ENCODE results near the gene NRP2. TPM values are rescaled to one million over a fixed set of nuclear protein-coding genes. Genes with fewer than 3 reads are reported as not detected.

Gene NRP2
- polyA plus RNA-seq, 4 donors: 69.2 to 78.3 (median 73.7) TPM

DNA sequence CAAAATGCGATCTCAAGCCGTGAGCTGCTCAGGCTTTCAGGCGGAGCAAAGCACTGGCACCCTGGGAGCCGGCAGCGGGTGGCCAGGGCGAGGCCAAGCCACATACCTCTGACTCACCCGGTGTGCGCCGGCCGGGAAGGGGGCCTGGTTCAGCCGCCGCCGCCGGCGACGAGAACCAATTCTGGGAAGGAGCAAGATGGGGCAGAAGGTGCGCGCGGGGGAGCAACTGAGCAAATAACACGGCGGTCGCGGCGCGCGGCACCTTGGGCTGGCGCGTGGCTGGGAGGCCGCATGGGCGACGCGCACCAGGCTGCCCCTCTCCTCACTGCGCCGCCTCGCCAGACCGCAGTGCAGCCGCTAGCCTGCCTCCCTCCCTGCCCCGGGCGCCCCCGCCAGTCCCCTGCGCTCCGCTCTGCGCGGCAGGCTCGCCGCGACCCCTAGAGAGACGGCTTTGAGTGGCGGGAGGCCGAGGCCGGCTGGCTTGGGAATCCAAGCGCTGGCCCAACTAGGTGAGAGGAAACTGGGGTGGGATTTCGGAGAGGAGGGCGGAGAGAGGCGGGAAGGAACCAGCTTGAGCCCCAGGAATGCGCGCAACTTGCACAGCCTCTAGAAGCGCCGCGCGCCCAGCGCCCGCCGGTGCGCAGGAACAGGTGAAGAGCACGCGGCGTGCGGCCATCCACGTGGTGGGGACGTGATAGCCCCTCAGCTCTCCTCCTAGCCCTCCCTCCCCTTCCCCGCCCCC is 3.2 kb downstream of the NRP2 start:
- DNase-seq (ENCODE audit: low read depth in 4 of 4, low spot score in 3 of 4): no peak

DNA sequence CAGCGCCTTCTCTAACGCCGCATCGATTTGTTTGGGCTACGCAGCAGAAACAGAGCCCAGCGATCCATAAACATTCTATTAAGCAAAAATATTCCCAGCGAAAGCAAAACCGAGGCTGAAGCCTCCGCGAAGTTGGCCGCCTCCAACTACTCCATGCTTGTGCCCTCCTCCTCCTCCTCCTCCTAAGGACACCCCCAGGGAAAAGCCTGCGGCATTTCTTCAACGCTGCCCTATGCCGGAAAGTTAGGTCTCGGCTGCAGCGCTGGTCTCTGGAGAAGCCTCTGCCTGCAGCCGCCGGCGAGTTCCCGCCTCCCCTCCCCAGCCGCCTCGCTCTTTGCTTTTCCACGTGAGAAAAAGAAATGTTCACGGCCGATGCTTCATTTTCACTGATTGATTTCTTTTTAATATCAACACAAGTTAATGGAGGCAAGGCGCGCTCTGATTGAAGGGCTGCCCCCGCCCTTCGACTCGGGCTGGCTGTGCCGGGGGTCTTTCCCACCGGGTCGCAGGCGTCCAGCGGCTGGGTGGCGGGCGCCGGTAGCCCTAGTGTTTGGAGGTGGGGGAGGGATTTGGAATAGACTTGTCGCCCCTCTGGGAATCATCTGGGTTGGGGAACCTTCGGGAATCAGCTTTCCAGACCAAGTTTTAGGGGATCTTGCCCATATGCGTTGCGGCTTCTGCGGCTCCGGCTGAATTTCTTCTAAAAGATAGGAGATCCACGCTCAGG is 3.9 kb downstream of the NRP2 start:
- DNase-seq (ENCODE audit: low read depth in 4 of 4, low spot score in 3 of 4): no peak

DNA sequence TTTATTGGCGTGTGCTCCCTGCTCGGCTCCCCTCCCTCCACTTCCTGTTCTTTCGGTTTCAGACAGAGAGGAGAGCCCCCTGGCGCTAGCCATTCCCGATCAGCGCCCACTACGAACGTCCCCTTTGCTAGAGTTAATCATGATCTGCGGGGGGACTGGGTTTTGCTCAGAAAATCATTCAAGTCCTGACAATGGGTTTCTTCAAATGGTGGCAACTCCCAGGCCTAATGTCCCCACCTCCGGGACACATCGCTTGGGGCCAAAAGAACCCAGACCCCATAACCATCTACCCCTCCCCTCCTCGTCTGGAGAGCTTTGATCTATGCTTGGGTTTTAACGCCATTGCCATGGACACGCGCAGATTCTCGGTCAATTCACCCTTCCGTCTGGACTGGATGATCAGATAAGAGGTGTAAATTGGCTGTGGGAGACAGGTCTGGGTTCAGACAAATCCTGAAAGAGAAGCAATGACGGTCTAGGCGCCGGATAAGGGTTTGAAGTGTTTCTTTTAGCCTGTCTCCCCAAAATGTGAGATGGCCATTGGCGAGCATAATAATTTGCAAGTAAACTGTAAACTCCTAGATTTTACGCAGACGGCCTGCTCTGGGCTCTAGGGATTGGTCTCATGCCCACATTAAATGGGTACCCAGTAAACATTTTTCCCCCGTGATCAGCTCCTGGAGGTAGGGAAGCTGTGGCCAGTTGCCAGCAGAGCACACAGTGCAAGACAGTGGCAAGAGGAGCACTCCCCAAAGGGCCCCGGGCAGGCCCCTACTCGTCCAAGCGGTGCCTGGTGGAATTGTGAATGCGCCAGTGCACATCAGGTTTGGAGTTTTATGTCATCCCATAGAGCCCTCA is 4.7 kb downstream of the NRP2 start:
- no peak for DNase-seq (ENCODE audit: low read depth in 4 of 4, low spot score in 3 of 4)

DNA sequence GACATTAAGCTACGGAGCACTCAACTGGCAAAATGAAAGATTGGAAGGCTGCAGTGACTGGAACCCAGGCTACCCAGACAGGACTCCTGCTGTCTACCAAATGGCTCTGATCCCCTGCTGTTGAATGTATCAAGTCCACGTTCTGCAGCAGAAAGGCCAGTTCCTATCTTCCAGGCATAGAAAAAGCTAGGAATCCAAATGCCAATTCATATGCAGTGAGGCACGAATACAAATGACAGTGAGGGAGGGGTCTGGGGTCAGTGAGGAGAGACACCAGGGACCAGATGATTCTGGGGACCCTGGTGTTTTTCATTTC is 5.3 kb downstream of the NRP2 start:
- DNase-seq (ENCODE audit: low read depth in 4 of 4, low spot score in 3 of 4): no peak

DNA sequence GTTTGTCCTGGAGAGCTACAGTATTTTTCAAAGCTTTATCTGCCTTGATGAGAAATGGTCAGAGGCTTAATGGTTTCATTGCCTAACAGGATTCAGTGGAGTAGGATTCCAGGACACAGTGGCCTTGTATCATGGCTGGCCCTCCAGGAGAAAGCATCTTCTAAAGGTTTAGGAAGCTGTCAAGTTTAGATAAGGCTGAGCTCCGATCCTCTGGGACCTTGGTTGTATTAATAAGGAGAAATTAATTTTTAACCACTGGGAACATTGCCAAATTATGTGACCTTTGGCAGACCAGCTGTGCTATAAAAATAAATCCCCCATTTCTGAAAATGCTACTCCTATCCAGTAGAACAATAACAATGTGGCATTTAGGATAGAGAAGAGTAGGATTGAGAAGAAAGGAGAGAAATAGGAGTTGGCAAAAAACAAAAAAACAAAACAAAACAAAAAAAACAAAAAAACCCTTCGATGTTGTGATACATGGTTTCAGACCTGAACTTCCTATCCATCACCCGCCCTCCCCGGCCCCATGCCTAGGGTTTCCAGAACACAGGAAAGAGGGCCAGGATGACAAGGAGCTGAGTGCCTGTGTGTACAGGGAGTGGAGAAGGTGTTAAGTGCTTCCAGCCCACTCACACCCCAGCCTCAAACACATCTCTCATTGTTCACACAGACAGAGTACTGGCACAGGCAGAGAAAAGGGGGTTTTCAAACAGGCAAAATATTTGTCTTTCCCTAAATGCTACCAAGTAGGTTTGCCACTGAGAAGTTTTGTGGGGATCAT is 6.3 kb downstream of the NRP2 start:
- DNase-seq (ENCODE audit: low read depth in 4 of 4, low spot score in 3 of 4): no peak

DNA sequence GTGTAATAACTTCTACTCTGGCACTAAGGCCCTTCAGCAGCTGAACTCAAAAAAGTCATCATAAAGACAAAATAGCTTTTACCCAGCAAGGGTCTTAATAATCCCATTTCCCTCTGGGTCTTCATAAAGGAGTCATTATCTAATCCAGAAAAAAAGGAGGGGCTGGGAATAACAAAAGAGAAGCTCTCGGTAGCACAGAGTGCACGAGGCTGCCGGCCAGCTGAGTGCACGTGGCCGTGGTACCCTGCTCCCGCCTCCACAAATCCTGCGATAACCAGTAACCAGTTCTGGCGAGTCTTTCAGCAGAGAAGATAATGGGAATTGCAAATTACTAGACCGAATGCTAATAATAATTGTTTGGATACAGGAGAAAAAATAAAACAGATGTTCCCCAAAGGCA is 7.5 kb downstream of the NRP2 start:
- no peak for DNase-seq (ENCODE audit: low read depth in 4 of 4, low spot score in 3 of 4)

DNA sequence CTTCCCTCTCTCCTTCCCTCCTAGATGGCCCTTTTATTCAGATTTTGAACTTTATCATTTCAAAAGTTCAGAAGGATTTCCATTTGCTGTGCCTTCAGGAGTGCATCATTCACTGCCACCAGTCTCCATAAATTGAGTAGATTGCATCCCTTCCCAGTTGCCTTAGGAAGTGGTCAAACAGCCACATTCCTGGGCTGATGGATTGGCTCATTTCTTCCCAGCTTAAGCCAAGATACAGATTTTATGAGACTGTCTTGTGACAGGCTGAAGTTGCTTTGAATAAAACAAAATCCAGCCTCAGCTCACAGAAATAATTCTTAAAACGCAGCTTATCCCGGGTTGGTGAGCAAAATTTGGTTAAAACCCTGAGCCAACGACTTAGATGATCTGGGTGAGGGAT is 9.8 kb downstream of the NRP2 start:
- DNase-seq (ENCODE audit: low read depth in 4 of 4, low spot score in 3 of 4): no peak

DNA sequence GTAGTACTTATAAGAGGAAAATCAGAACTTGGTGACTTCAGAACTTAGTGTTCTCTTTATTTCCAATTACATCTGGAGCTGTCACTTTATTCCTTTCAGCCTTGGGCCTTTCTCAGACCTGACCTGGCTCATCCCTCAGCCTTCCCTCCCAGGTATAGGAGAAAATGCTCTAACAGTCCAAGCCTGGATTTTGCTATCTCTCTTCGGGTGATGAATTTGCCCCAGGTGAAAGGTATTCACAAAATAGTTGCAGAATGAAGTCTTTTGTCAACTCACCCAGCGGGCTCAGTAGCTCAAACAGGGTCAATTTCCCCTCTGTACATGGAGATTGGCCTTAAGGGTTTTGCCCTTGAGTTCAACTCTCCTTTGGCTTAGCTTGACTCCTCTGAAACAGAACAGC is 12.0 kb downstream of the NRP2 start:
- DNase-seq (ENCODE audit: low read depth in 4 of 4, low spot score in 3 of 4): no peak

DNA sequence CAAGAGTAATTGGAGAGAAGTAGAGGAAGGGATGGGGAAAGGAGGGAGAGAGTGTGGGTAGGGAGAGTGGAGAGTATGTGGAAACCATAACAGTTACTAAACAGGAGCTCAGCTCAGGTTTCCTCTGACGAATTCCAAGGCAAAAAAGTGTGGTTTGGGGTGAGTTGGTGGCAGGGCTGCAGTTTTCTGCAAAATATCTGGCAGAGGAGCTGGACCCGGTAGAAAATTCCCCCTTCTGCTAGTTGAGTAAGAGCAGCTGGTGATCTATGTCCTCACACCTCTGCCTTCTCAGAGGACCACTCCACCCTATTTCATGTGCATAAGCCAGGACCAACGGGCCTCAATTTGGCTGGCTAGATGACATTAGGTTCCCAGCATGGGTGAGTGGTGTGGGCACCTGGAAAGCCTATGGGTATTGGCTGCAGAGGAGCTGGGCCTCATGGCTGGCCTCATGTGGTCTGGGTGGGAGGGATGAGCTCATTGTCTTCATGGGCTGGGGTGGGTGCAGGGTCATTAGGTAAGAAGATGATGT is 13.2 kb downstream of the NRP2 start:
- no peak for DNase-seq (ENCODE audit: low read depth in 4 of 4, low spot score in 3 of 4)

DNA sequence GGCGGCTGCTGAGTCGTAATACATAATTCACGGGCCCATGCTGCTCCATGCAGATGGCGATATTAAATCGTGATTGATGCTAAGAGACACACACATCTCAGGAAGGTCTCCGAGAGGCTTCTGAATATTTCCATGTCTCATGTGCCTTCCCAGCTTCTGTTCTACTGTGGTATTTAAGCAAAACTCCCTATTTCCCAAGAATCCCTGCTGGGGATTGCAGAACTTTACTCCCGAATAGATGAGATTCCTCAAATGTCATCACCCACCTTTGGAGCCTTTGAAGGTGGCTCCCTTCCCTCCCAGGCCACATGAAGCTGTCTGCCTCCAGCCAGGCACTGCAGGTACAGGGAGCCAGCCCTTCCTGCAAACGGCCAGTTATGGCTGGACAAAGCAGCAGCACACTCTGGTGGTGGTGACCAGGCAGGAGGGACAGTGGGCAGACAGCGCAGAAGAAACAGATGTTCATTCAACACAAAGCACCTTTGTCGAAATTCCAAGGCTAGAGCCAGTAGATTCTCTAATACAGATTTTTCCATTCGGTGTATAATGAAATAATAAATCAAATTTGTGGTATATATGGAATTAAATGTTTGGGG is 14.1 kb downstream of the NRP2 start:
- DNase-seq (ENCODE audit: low read depth in 4 of 4, low spot score in 3 of 4): no peak

DNA sequence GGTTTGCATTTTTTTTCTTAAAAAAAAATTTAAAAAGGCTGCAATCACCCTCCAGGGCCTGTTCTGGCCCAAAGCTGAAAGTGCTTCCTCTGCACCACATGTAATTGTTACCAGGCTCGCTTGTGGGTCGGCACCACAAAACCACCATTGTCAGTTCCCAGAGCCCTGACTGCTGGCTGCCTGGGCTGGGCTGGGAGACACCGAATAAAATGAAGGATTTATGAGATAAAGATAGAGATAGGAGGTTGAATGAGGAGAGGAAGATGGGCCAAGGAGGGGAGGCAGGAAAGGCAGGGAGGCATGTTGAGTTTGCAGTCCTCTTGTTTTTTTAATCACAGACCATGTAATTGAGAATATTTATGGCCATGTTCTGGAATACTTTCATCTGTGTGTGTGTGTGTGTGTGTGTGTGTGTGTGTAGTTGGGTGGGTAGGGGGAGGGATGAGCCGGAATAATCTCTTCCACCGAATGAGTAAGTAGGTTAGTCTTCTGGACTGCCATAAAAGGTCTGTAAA is 14.7 kb downstream of the NRP2 start:
- DNase-seq (ENCODE audit: low read depth in 4 of 4, low spot score in 3 of 4): no peak

DNA sequence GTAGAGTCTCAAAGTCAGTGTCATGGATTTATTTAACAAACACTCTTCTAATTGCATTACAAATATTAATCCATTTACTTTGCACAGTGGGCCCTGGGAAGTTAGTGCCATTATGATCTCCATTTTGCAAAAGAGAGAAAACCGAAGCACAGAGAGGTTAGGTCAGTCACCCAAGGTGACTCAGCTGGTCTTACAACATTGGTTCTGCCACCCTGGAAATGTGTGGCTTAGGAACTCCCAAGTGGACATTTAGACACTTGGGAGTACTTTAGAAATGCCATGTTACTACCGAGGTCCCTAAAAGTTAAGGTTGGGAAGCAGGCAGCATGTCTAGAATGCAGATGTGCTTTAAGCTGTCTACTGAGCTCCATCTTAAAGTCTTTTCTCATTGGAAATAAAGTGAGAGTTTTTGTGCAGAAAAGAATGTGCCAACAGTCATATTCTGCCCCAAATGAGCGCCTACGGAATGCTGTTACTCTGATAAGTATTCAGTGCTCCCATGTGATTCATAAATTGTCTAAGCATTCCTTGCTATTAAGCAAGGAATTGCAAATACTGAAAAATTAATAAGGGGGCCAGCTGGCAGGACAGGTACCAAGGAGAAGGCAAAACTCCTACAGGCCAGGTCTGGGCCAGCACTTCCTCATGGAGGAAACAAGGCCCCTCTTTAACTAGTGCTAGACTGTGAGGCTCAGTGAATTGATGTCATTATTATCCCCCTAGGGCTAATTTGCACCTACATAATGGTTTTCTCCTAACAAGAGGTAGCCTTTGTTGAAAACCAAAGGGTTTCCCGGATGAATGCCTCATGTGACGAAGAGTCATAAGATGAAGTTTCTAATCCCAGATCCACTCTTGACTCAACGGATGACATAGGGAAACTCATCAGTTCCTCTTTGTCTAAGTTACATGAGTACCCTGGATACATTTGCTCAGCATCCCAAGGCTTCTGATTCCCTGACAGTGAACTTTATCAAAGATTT is 16.3 kb downstream of the NRP2 start:
- no peak for DNase-seq (ENCODE audit: low read depth in 4 of 4, low spot score in 3 of 4)

DNA sequence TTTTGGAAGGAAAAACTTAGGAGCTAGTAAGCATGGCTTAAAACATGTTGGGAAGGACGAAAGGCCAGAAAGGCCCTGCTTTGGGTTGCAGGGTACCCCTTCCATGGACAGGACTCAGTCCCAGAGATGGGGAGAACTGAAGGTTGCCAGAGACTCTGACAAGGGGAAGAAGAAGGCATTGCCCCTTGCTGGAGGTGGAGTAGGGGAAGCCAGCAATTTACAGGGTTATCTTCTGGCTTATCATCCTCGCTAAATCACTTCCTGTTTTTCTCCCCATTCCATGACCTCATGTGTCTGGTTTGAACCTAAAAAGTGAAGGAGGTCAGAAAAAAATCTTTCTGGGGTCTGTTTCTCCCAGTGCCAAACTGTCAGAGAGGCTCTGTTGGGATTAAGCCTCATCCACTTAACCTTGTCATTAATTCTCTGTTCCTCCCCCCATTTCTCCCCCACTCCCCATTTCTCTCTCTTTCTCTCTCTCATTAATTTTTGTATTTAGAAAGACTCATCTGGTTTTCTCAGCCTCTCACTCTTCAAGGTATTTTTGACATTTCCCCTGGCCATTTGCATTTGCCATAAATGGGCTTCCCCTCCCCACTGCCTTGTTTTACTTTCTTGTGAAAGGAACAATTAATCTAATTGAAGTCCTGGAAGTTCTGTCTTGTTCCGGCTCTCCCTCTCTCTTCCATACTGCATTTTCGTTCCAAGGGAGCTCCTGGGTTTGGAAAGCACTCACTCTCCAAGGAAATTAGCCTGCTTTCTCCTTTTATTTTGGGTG is 17.4 kb downstream of the NRP2 start:
- no peak for DNase-seq (ENCODE audit: low read depth in 4 of 4, low spot score in 3 of 4)

DNA sequence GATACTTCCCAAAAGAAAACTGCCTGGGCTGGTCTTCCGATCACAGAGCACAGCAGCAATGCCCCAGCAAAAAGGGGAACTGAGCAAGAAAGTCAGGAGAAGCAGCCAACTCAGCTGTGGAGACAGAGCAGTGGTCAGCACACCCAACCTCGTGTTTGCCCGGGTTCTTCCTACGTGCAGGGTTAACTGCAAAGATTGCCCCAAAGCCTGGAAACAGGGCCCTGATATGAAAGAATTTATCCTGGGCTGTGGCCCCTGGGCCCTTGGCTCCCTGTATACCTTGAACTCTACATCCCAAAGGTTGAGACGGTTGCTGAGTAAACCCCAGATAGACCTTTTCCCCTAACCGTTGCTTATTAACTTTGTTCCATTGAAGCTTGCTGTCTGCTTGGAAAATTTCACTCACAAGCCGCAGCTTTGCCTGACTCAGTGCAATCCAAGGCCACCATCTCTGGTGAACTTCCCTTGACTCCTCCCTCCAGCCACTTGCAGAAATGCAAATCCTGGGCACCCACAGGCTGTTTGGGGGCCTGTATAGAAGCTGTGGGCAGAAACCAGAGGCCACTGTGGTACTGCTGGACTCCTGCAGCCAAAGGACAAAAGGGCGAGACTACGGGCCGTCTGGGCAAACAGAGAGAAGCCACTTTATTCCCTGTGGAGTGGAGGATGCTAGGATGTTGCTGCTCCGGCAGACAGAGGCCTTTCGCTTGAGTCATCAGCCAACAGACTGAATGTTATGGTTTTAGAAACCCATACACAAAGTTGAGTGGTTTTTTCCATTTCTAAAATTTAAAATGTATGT is 18.2 kb downstream of the NRP2 start:
- no peak for DNase-seq (ENCODE audit: low read depth in 4 of 4, low spot score in 3 of 4)

DNA sequence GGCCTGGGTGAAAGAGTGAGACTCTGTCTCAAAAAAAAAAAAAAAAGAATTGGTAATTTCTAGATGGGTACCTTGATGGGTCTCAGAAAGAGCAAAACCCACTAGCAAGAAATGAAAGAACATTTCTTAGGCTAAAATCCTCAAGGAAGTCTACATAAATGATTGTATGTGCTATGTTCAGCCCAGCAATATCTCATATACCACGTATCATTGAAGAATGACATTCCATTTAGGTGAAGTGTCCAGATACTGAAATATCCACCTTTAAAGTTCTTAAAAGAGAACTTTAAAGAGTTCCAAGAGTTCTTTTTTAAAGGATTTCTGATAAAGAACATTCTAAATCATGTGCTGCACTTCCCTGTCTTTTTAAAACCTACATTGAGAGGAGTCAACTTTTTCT is 19.2 kb downstream of the NRP2 start:
- no peak for DNase-seq (ENCODE audit: low read depth in 4 of 4, low spot score in 3 of 4)

DNA sequence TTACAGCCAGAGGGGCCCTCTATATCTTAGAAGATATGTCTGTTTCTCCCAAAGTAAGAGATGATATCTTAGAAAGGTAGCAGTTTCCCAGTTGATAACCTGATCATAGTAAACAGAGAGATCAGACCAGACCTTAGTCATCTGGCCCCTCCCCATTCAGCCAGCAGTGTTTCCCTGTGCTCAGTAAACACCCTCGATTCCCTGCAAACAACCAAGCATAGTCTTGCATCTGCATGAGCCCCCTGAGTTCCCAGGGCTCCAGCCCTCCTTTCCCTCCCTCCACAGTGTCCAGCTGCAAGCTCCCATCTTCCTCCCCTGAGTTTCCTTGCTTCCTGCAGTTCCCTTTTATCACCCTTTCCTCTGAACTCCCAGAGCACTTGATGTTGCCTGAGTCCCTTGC is 20.3 kb downstream of the NRP2 start:
- DNase-seq (ENCODE audit: low read depth in 4 of 4, low spot score in 3 of 4): no peak

DNA sequence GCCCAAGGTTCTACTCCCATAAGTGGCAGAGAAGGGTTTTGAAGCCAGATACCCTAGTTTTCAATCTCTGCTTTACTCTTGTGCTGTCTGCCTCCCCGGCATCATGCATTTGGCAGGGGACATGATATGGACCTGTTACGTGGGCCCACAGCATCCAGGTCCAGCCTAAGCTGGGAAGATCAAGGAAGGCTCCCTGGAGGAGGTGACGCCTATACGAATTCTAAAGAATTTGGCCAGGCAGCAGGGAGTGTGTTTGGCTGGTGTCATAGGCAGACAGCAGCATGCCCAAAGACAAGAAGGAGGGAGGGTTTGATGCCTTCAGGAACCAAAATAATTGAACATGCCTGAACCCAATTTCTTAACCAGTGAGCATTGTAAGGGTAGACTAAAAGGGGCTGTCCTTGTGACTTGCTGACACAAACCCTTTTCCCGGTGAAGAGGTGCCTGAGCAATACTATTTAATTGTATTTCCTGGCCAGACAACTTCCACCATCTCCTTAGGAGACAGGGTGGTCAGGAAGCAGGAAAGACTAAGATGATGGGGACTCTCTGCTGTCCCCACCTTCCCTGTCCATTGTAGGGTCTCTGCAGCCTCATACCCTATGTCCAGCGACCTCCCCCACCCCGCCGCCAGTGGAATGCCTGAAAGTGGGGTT is 21.3 kb downstream of the NRP2 start:
- no peak for DNase-seq (ENCODE audit: low read depth in 4 of 4, low spot score in 3 of 4)
